T-helper 2 cell treated with Interferon-gamma antibody and Interleukin-4, amounts not matched to agents 5 μg/mL and 100 μg/mL, for 36 hours (primary cell): ENCODE measurements around the gene DAPK1.
"Not testable (repeated sequence)": the region's sequence is repeated elsewhere in the genome, so short reads cannot be mapped to it uniquely, and the experiment has no call there.

Source experiments
- DNase-seq: peaks from one replicate; pipeline ENCODE4 v3.0.0; 2021; ENCODE audit warnings: low spot score
- H3K27ac Mint-ChIP-seq: one replicate; pipeline ENCODE4 v1.8.0; 2021; ENCODE audit warnings: mild to moderate bottlenecking, mixed read lengths
- H3K27me3 Mint-ChIP-seq: one replicate; pipeline ENCODE4 v1.8.0; 2021; ENCODE audit warnings: low read depth, mixed read lengths
- H3K36me3 Mint-ChIP-seq: one replicate; pipeline ENCODE4 v1.8.0; 2021; ENCODE audit warnings: low read depth, mixed read lengths
- H3K4me1 Mint-ChIP-seq: one replicate; pipeline ENCODE4 v1.8.0; 2021; ENCODE audit warnings: low read depth, mixed read lengths
- H3K4me3 Mint-ChIP-seq: one replicate; pipeline ENCODE4 v1.8.0; 2022; ENCODE audit warnings: mild to moderate bottlenecking, moderate library complexity, mixed read lengths
- H3K9me3 Mint-ChIP-seq: one replicate; pipeline ENCODE4 v1.8.0; 2021; ENCODE audit warnings: mixed read lengths

Gene DAPK1

DNA sequence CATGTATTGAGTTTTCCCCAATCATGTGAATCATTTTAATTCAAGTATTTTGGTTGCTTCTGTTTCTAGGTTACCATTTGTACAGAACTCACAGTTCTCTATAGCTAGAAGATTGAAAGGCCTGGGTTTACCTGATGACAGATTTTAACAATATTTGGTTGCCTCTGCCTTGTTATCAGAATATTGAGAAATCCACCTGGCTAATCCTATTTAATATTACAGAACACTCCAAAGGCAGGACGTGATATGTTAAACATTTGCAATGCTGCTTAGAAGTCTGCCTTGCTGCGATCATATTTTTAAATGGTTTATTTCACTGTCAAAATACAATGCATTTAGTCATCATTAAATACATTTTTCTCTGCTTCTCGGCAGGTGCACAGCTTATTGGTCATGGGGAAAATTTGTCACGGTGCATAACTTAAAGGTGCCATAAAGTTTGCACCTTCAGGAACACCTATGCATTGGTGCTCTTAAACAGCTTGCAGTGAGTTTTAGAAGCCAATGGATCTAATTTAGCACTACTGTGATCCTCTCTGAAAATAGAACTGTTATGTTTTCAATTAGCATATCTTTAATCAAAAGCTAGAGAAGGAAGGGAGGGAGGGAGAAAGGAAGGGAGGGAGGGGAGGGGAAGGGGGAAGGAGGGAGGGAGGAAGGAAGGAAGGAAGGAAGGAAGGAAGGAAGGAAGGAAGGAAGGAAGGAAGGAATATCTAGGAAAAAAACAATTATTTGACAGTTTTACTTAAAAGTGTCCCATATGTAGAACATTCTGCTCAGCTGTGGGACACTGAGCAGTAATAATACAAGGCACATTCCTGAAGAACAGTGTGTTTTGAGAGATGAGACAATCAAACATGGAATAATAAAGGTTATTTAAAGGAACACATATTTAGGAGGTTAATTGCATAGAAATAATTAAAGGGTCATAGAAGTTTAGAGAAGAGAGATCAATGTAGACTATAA, 15.5 kb upstream of the DAPK1 start:
- H3K27ac Mint-ChIP-seq: no peak overlapping the region
- peaks cover 5% of the 10 kb centered on the region for H3K27me3 Mint-ChIP-seq
- H3K9me3 Mint-ChIP-seq: no peaks in the 10 kb centered on the region
- no peak overlapping the region for H3K4me3 Mint-ChIP-seq
- no peak for DNase-seq
- H3K36me3 Mint-ChIP-seq: no peaks in the 10 kb centered on the region
- peaks cover 6% of the 10 kb centered on the region for H3K4me1 Mint-ChIP-seq

DNA sequence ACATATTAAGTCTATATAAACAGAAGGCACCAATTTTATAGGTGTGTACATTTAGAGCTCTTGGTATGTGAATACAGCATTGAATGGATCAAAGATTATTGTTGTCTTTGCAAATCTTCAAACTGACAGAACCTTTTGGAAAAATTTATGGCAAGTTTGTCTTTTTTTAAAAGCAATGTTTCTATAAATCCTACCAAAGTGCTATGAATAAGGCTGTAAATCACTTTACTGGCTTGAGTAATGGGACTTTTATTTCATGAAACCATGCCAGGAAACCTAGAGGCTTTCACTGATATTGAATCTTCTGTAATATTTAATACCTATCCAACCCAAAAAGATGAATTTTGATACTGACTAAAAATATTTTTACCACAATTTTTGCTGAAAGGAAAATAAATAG, 7.4 kb upstream of the DAPK1 start:
- Mint-ChIP-seq H3K9me3 (no peaks in the 10 kb centered on the region), H3K4me1 (no peaks in the 10 kb centered on the region)

DNA sequence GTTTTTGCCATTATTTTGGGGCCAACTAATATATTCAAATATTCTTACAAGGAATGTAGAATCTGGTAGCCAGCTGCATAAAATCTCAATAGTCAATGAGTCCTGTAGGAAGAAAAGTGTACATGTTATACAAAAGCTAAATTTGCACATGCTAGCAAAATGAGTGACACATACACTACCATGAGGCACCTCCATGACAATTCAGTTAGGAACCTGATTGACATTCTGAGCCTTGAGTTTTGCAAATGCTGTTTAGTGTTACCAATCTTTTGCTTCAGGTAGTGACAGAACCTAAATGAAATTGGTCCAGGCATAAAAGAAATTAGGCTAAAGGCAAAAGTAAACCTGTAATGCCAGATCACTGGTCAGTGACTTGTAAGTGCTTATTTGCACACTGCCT, 6.8 kb upstream of the DAPK1 start:
- Mint-ChIP-seq H3K27ac (no peak overlapping the region), H3K27me3 (peaks cover 34% of the 10 kb centered on the region), H3K4me3 (no peak overlapping the region), H3K9me3 (no peaks in the 10 kb centered on the region), H3K4me1 (peaks cover 2% of the 10 kb centered on the region), H3K36me3 (no peaks in the 10 kb centered on the region)
- DNase-seq: no peak

More for the DNA sequence above, 7.4 kb upstream of the DAPK1 start:
- no peak for DNase-seq
- Mint-ChIP-seq H3K36me3 (no peaks in the 10 kb centered on the region), H3K27me3 (peaks cover 29% of the 10 kb centered on the region), H3K27ac (no peak overlapping the region), H3K4me3 (no peak overlapping the region)

DNA sequence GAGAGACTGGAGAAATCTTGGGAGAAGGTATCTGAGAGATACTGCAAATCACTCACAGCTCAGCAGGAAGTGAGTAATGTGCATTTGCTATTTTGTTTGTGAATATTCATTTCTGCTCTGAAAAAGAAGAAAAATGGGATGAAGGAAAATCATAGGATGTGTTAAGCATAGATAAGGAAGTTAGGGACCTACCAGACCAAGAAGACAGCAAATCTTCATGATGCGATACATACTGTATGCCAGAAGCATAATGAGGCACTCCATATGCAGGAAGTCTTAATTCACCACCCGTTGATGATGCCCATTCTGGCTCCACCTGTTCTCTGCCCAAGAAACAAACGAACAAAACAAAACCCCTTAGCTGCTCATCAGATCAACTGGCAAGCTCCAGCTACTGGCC, 6.1 kb upstream of the DAPK1 start:
- Mint-ChIP-seq H3K27me3 (peaks cover 40% of the 10 kb centered on the region), H3K9me3 (no peaks in the 10 kb centered on the region), H3K36me3 (no peaks in the 10 kb centered on the region), H3K27ac (no peak overlapping the region), H3K4me3 (no peak overlapping the region), H3K4me1 (peaks cover 2% of the 10 kb centered on the region)
- no peak for DNase-seq

DNA sequence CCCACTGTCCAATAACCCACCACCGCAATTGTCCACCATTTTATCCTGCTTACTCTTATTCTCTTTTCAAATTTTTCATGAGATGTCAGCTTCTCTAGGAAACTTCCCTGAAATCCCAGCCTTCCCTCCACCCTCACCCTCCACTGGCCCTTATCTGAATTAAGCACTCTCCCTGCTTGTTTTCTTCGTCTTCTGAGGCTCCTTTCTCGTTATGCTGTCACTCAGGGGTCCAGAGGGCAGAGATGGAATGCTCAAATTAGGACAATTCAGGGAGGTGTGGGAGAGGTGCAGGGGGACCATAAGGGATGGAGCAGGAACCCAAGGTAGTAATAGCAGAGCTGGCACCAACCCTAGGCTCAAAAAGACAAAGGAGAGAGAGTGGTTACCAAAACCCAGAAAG, 5.0 kb upstream of the DAPK1 start:
- Mint-ChIP-seq H3K27ac (no peak overlapping the region), H3K9me3 (no peaks in the 10 kb centered on the region), H3K27me3 (peaks cover 45% of the 10 kb centered on the region), H3K4me1 (peaks cover 2% of the 10 kb centered on the region), H3K4me3 (no peak overlapping the region), H3K36me3 (no peaks in the 10 kb centered on the region)
- no peak for DNase-seq

DNA sequence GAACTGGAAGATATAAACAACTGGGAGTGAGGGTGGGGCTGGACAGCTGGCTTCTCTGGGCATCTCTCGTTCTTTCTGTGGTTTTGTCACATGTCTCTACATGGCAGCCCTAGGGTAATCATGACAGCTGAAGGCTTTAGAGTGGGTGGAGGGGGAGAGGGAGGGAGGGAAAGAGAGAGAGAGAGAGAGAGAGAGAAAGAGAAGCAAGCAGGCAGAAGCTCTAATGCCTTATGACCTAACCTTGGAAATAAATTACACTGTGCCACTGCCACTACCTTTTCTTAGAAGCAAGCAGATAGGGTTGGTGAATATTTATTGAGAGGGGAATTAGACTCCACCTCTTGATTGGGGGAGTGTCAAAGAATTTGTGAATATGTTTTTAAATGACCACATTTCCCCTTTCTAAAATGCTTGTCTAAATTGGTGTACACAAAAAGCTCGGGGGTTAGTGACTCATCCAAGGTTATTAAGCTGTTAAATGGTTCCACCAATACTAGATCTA, 2.6 kb upstream of the DAPK1 start:
- Mint-ChIP-seq H3K27me3 (peaks cover 52% of the 10 kb centered on the region), H3K27ac (no peak overlapping the region), H3K36me3 (no peaks in the 10 kb centered on the region), H3K4me1 (peaks cover 13% of the 10 kb centered on the region), H3K9me3 (no peaks in the 10 kb centered on the region), H3K4me3 (no peak overlapping the region)
- no peak for DNase-seq

DNA sequence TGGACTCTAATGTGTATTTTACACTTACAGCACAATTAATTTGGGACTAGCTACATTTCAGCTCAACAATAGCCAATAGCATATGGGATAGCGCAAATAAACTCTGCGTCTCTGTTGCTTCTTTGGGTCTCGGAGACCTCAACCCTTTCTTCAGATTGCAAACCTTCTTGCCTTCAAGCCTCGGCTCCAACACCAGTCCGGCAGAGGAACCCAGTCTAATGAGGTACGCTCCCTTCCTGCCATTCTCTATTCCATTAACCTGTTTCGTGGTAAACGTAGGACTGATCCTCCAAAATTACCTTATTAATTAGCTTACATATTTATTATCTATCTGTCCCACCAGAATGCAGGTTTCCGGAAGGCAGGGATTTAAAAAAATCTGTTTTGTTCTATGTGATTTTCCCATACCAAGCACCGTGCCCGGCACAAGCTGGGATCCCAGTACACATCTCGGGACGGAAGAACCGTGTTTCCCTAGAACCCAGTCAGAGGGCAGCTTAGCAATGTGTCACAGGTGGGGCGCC, 525 bp upstream of the DAPK1 start:
- Mint-ChIP-seq H3K36me3 (no peaks in the 10 kb centered on the region), H3K4me1 (peaks cover 21% of the 10 kb centered on the region), H3K27ac (no peak overlapping the region), H3K4me3 (peak overlapping the region; percentile 68), H3K9me3 (no peaks in the 10 kb centered on the region), H3K27me3 (peaks cover 44% of the 10 kb centered on the region)
- no peak for DNase-seq

DNA sequence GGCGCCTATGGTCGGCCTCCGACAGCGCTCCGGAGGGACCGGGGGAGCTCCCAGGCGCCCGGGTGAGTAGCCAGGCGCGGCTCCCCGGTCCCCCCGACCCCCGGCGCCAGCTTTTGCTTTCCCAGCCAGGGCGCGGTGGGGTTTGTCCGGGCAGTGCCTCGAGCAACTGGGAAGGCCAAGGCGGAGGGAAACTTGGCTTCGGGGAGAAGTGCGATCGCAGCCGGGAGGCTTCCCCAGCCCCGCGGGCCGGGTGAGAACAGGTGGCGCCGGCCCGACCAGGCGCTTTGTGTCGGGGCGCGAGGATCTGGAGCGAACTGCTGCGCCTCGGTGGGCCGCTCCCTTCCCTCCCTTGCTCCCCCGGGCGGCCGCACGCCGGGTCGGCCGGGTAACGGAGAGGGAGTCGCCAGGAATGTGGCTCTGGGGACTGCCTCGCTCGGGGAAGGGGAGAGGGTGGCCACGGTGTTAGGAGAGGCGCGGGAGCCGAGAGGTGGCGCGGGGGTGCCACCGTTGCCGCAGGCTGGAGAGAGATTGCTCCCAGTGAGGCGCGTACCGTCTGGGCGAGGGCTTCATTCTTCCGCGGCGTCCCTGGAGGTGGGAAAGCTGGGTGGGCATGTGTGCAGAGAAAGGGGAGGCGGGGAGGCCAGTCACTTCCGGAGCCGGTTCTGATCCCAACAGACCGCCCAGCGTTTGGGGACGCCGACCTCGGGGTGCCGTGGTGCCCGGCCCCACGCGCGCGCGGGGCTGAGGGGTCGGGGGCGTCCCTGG, 561 bp downstream of the DAPK1 start:
- H3K36me3 Mint-ChIP-seq: no peaks in the 10 kb centered on the region
- peak overlapping the region; percentile 46 for H3K27ac Mint-ChIP-seq
- DNase-seq: no peak
- H3K27me3 Mint-ChIP-seq: peaks cover 38% of the 10 kb centered on the region
- H3K4me3 Mint-ChIP-seq: peak overlapping the region; percentile 66
- no peaks in the 10 kb centered on the region for H3K9me3 Mint-ChIP-seq
- H3K4me1 Mint-ChIP-seq: peaks cover 26% of the 10 kb centered on the region

DNA sequence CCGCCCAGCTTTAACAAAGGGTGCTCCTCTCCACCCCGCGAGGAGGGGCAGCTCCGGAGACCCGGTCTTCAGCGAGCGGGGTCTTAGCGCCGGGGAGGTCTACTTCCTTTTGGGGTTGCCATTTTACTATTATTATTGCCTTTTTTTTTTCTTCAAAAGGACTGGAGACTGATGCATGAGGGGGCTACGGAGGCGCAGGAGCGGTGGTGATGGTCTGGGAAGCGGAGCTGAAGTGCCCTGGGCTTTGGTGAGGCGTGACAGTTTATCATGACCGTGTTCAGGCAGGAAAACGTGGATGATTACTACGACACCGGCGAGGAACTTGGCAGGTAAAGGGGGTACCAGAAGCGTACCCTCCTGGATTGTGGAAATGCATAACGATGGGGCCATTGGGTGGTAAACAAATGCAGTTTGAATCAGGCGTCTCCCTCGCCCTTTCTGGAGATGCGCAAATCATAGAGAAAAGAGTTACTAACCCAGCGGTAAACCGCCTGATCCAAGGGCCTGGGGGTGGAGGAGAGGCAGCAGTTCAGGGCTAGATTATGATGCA, 1.2 kb downstream of the DAPK1 start:
- H3K9me3 Mint-ChIP-seq: no peaks in the 10 kb centered on the region
- peaks cover 31% of the 10 kb centered on the region for H3K4me1 Mint-ChIP-seq
- H3K27ac Mint-ChIP-seq: peak overlapping the region; percentile 52
- DNase-seq: peak; percentile 26
- H3K4me3 Mint-ChIP-seq: peak overlapping the region; percentile 66
- H3K36me3 Mint-ChIP-seq: no peaks in the 10 kb centered on the region
- peaks cover 34% of the 10 kb centered on the region for H3K27me3 Mint-ChIP-seq

DNA sequence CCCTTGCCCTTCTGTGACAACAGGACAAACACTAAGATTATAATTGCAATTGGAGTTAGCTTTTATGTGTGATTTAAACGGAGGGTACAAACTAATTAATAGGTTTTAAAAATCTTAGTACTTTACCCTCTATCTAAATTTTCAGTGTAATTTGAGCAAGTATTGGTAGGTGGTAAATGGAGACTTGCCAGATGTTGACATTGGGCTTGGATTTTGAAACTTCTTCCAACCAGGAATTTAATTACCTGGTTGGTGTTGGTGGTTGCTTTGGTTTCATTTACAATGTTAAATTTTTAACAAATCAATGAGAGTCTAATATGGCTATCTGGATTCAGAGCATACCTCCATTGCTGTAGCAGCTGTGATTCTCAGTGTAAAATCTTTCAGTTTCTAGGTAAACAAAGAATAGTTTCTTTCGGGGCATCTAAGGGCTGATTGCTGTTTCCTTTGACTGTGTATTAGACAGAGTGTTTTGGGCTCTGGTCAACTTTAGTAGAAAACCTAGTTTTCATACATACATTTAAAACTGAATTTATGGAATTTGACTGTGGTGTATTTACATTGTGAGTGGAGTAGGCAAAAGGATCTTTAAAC, 1.9 kb downstream of the DAPK1 start:
- DNase-seq: no peak
- H3K4me3 Mint-ChIP-seq: peak overlapping the region; percentile 66
- no peaks in the 10 kb centered on the region for H3K9me3 Mint-ChIP-seq
- peaks cover 36% of the 10 kb centered on the region for H3K4me1 Mint-ChIP-seq
- H3K27ac Mint-ChIP-seq: no peak overlapping the region
- H3K36me3 Mint-ChIP-seq: no peaks in the 10 kb centered on the region
- H3K27me3 Mint-ChIP-seq: peaks cover 32% of the 10 kb centered on the region

DNA sequence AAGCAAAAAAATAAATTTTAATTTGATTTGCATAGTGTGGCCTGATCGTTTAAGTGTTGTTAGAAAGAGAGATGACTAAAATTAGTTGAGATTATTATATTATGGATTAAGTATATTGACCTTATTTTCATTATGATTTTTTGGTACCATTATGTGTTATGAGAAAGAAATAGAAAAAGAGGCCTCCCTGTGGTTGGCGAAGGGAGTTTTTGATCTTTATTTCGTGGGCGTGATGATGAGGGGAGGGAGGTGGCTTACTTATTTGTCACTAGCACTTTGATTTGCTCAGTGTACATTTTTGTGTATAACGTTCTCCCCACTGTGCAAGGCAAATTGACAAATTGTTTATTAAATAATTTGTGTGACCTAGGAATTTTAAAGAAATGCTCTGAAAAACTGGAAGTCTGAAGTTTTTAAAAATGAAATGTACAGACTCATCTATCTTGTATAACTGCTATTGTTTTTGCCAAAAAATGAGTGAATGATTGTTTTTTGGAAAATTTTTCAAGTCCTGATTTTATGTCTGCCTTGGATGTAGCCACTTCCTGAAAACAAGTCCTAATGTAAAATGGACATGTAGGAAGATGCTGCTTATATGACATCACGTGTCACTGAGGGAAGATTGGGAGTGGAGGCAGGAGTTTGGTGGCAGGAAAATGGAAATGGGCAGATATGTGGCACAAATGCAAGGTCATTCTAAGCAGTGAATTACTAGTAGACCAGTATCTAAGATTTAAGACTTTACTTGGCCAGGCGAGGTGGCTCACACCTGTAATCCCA, 3.0 kb downstream of the DAPK1 start:
- DNase-seq: peak; percentile 56
- Mint-ChIP-seq H3K9me3 (no peaks in the 10 kb centered on the region), H3K4me1 (peaks cover 34% of the 10 kb centered on the region), H3K4me3 (no peak overlapping the region), H3K36me3 (no peaks in the 10 kb centered on the region), H3K27ac (no peak overlapping the region), H3K27me3 (peaks cover 23% of the 10 kb centered on the region)

DNA sequence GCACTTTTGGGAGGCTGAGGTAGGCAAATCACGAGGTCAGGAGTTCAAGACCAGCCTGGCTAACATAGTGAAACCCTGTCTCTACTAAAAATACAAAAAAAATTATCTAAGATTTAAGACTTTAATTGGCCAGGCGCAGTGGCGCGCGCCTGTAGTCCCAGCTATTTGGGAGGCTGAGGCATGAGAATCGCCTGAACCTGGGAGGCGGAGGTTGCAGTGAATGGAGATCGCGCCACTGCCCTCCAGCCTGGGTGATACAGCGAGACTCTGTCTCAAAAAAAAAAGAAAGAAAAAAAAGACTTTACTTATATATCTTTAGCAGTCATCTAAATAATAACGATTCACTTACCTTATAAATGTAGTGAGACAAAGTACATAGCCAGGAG, 3.6 kb downstream of the DAPK1 start:
- not testable (repeated sequence) for DNase-seq, H3K27ac Mint-ChIP-seq, H3K4me3 Mint-ChIP-seq, H3K9me3 Mint-ChIP-seq, H3K36me3 Mint-ChIP-seq
- Mint-ChIP-seq H3K27me3 (peaks cover 17% of the 10 kb centered on the region), H3K4me1 (peaks cover 34% of the 10 kb centered on the region)

DNA sequence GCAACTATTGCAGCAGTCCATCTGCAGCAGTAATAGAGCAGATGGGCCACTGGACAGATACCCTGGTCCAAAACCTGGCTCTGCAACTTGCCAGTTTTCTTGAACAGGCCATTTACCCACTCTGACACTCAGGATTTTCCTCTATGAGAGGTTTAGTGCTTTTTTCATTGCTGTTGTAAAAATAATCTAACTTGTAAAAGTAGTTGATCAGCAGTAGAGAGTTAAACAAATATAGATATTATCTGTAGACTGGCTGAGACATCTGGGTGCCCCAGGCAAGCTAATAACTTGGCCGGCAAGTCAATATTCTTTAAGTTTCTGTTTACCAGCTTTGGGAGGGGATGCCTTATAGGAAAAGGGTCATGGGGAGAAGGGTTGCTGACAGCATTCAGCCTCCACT, 4.1 kb downstream of the DAPK1 start:
- Mint-ChIP-seq H3K4me1 (peaks cover 34% of the 10 kb centered on the region), H3K9me3 (no peaks in the 10 kb centered on the region), H3K36me3 (no peaks in the 10 kb centered on the region), H3K27ac (no peak overlapping the region), H3K27me3 (peaks cover 13% of the 10 kb centered on the region), H3K4me3 (no peak overlapping the region)
- no peak for DNase-seq
